Effector CD8-positive, alpha-beta T cell (primary cell): ENCODE measurements around the gene MMP24OS.
"Not testable (repeated sequence)": the region's sequence is repeated elsewhere in the genome, so short reads cannot be mapped to it uniquely, and the experiment has no call there.

Experiments used
- DNase-seq: peaks from one replicate; lab custom pipeline; 2025; lab: John Stamatoyannopoulos, UW
- total RNA-seq, 4 experiments: gene quantifications; one replicate each; lab custom pipeline; 2026; lab: John Stamatoyannopoulos, UW

MMP24OS gene
- total RNA-seq: 14.7 to 25.9 (median 19.5) reads per million in 4 experiments

- DNase-seq: peak; percentile 84
These were observed at the start of gene MMP24OS for GRCh38 chr20:35277531-35278395. Gene MMP24OS (minus strand): TSS chr20:35278122. CDS start chr20:35277929, 193 bp downstream.

- no peak for DNase-seq
These were observed 49.4 kb upstream of the MMP24OS start for GRCh38 chr20:35327074-35327976.

- no peak for DNase-seq
These were observed 48.8 kb upstream of the MMP24OS start for GRCh38 chr20:35326740-35327073.

GRCh38 chr20:35326021-35326739 is 48.3 kb upstream of the MMP24OS start:
- DNase-seq: no peak

- DNase-seq: no peak
These were observed 47.5 kb upstream of the MMP24OS start for GRCh38 chr20:35325401-35325800.

GRCh38 chr20:35320396-35321126 is 42.6 kb upstream of the MMP24OS start:
- no peak for DNase-seq

GRCh38 chr20:35319871-35320197 is 41.9 kb upstream of the MMP24OS start:
- DNase-seq: no peak

GRCh38 chr20:35319192-35319870 is 41.4 kb upstream of the MMP24OS start:
- DNase-seq: no peak

- no peak for DNase-seq
These were observed 40.7 kb upstream of the MMP24OS start for GRCh38 chr20:35318502-35319157.

GRCh38 chr20:35317416-35318210 is 39.7 kb upstream of the MMP24OS start:
- DNase-seq: no peak

GRCh38 chr20:35316086-35316485 is 38.2 kb upstream of the MMP24OS start:
- no peak for DNase-seq

- DNase-seq: not testable (repeated sequence)
These were observed 37.7 kb upstream of the MMP24OS start for GRCh38 chr20:35315632-35316020.

GRCh38 chr20:35314816-35315631 is 37.1 kb upstream of the MMP24OS start:
- no peak for DNase-seq

GRCh38 chr20:35312318-35312717 is 34.4 kb upstream of the MMP24OS start:
- no peak for DNase-seq

- DNase-seq: no peak
These were observed 33.9 kb upstream of the MMP24OS start for GRCh38 chr20:35311822-35312221.

- DNase-seq: no peak
These were observed 33.5 kb upstream of the MMP24OS start for GRCh38 chr20:35311409-35311808.

- no peak for DNase-seq
These were observed 30.0 kb upstream of the MMP24OS start for GRCh38 chr20:35307666-35308653.
